Erythroblast (primary cell): Measurements from ENCODE around the gene CHAT.

Experiments used
- GATA1 ChIP-seq: IDR thresholded peaks from 2 replicates; pipeline ENCODE4 v1.6.1; 2011; ENCODE audit warnings: low read depth, mild to moderate bottlenecking, control low read depth, low read length, moderate library complexity
- POLR2A ChIP-seq: IDR thresholded peaks from 2 replicates; pipeline ENCODE4 v1.6.1; 2011; ENCODE audit warnings: mild to moderate bottlenecking, low read length

GRCh38 chr10:49608166-49609005 is 5.5 kb upstream of the CHAT start:
- TF ChIP-seq POLR2A: no peak
- no peak for TF ChIP-seq GATA1
